GM18951 (cell line): ENCODE measurements around the gene ZNF678.

Experiments used
- POLR2A ChIP-seq: IDR thresholded peaks from 4 replicates; pipeline ENCODE4 v1.6.1; 2011; ENCODE audit warnings: mild to moderate bottlenecking; ENCODE audit not compliant: insufficient read length, insufficient read depth; ENCODE audit errors: extremely low read depth
- in situ Hi-C: fragments of 300-500 bp; cut with MboI; formaldehyde crosslinking; loops from one replicate; pipeline ENCODE4 v1.12.0; 2022; ENCODE audit warnings: low sequenced_read_pairs, mixed read lengths, inconsistent platforms; ENCODE audit not compliant: unreplicated experiment

Gene ZNF678

DNA sequence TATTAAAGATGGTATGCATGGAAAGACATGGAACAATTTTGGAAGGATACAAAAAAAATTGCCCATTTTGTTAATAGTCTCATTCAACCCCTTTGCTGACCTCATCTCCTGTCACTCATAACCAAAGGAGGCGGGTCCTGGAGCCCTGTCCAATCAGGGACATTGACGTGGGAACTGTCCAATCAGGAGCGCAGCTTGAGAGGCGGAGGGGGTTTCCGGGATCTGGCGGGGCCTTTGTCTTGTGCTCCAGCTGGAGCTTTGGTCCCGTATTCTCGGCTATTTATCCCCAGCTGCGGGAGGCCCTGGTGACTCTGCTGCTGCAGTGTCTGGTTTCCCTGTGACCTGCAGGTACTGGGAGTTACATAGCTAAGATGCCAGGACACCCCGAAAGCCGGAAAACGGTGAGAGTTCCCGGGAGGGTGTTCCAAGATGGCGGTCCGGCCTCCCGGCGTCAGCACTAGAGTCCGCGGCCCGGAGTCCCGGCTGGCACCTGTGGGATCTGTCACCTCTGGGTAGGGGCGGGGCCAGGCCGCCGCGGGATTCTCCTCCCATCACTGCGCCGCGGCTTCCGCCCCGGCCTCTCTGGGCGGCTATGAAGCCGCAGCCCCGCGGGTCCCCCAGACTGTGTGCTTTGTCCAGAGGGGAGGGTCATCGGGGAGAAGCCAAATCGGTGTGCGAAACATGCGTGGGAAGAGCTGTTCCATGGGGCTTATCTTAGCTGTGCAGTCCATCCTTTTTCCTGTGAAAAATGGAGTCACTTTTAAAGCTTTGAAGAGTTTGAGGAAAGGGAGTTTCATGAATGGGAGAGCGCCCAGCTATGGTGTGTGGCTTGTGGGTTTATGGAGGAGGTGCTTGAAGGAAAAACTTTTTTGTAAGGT lies at the start of gene ZNF678:
TSS of gene ZNF678 (plus strand) at position 233 of the 878 bp plus-strand sequence. CDS start 87,436 bp downstream, outside the sequence.
- in situ Hi-C loops = no loop called here
- peak; percentile 80 for TF ChIP-seq POLR2A

DNA sequence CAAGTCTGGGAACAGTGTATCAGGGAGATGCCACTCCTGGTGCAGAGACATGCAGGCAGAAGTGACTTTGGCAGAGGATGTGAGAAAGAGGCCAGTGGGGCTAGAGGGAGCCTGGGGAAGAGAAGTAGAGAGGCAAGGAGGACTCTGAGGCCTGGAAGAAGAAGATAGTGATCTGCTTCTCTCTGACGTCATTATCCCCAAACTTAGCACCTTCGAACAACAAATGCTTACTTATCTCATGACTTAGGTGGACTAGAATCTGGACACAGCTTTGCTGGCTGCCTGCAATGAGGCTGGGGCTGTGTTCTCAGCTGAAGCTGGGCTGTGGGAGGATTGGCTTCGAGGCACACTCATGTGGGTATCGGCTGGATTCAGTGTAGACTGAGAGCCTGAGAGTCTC lies 44.5 kb upstream of the ZNF678 start:
- in situ Hi-C loops = no loop called here
- TF ChIP-seq POLR2A = no peak

- no peak for TF ChIP-seq POLR2A
These were observed 41.6 kb upstream of the ZNF678 start for GRCh38 chr1:227521782-227522181.

DNA sequence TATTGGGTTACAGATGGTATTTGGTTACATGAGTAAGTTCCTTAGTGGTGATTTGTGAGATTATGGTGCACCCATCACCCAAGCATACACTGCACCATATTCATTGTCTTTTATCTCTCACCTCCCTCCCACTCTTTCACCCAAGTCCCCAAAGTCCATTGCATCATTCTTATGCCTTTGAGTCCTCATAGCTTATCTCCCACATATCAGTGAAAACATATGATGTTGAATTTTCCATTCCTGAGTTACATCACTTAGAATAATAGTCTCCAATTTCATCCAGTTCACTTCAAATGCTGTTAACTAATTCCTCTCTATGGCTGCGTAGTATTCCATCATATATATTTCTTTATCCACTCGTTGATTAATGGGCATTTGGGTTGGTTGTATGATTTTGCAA lies 36.8 kb upstream of the ZNF678 start:
- no peak for TF ChIP-seq POLR2A
- in situ Hi-C loops = no loop called here

More at GRCh38 chr1:227521782-227522181, 41.6 kb upstream of the ZNF678 start:
- in situ Hi-C loops = no loop called here

- TF ChIP-seq POLR2A = no peak
- in situ Hi-C loops = no loop called here
These were observed 31.2 kb upstream of the ZNF678 start for GRCh38 chr1:227532019-227532619.

- in situ Hi-C loops = no loop called here
- TF ChIP-seq POLR2A = no peak
These were observed 22.9 kb upstream of the ZNF678 start for GRCh38 chr1:227540170-227541098.

DNA sequence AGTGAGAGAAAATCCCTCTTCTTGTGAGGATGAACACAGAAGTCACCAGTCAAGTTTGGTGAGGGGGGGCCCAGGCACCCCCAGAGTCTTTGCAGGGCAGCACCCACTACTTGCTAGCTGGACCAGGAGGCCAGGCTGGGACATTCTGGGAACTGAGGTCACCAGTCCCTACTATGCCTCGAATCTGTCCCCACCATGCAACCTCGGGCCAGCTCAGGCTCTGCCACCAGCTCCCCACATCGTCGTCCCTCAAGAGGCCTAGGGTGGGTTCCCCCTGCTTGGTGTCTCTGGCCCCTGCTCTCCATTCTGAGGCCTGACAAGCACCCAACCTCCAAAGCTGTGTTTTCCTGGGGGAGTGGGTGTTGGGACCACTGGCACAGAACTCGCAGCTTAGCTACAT lies 22.2 kb upstream of the ZNF678 start:
- in situ Hi-C loops = no loop called here
- no peak for TF ChIP-seq POLR2A

- in situ Hi-C loops = no loop called here
- TF ChIP-seq POLR2A = no peak
These were observed 21.6 kb upstream of the ZNF678 start for GRCh38 chr1:227541796-227542152.

GRCh38 chr1:227542153-227543120 lies 20.9 kb upstream of the ZNF678 start:
- in situ Hi-C loops = no loop called here
- TF ChIP-seq POLR2A = peak; percentile 57

GRCh38 chr1:227543283-227544066 lies 19.9 kb upstream of the ZNF678 start:
- in situ Hi-C loops = no loop called here
- no peak for TF ChIP-seq POLR2A

- TF ChIP-seq POLR2A = no peak
- in situ Hi-C loops = no loop called here
These were observed 19.0 kb upstream of the ZNF678 start for GRCh38 chr1:227544067-227545050.

DNA sequence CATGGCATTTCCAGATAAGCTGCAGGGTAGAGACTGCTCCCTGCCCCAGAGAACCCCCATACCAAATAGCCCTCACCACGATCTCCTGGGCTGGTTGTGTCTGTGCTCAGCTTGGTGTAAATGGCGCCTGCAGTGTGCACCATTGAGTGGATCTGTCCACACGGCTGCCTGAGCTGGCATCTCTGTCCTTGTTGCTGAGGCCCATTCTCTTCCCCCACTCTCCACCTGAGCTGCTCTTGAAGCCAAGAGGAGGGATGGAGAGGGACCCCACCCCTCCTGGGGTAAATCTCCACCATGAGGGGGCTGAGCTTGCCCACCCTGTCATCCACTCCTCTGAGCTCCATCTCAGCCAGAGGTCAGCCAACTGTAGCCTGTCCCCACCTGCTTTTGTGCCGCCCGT lies 18.0 kb upstream of the ZNF678 start:
- in situ Hi-C loops = no loop called here
- TF ChIP-seq POLR2A = no peak
